Astrocyte (in vitro differentiated cells and primary cell): ENCODE results near the gene FAM13C. TPM values are rescaled to one million over a fixed set of nuclear protein-coding genes. Genes with fewer than 3 reads are reported as not detected.

Experiments used
- DNase-seq: peaks from one replicate; pipeline ENCODE4 v3.0.0-alpha.2; 2010; ENCODE audit warnings: low read depth
- FAIRE-seq: peaks from 2 replicates; lab custom pipeline; 2011; peaks lifted over from hg19 to GRCh38; lab: Jason Lieb, UNC
- H2AFZ ChIP-seq: 2 replicates; pipeline ENCODE4 v1.6.0; 2012; ENCODE audit warnings: low read depth, low read length, inconsistent platforms
- H3K27ac ChIP-seq: 2 replicates; pipeline ENCODE4 v1.5.1; 2011; ENCODE audit warnings: low read depth, low read length, inconsistent platforms
- H3K27me3 ChIP-seq: 2 replicates; pipeline ENCODE4 v1.6.0; 2011; ENCODE audit warnings: low read length, inconsistent platforms; ENCODE audit not compliant: insufficient read depth
- H3K36me3 ChIP-seq: 2 replicates; pipeline ENCODE4 v1.5.1; 2011; ENCODE audit warnings: low read length, inconsistent platforms; ENCODE audit not compliant: insufficient read depth
- H3K4me1 ChIP-seq: 2 replicates; pipeline ENCODE4 v1.5.1; 2011; ENCODE audit warnings: low read length, inconsistent platforms; ENCODE audit not compliant: insufficient read depth
- H3K4me2 ChIP-seq: 2 replicates; pipeline ENCODE4 v1.6.0; 2012; ENCODE audit warnings: low read length, inconsistent platforms
- H3K4me3 ChIP-seq: 2 replicates; pipeline ENCODE4 v1.5.1; 2011; ENCODE audit warnings: low read depth, mild to moderate bottlenecking, low read length, inconsistent platforms; ENCODE audit not compliant: insufficient read depth
- H3K79me2 ChIP-seq: 2 replicates; pipeline ENCODE4 v1.6.0; 2012; ENCODE audit warnings: mild to moderate bottlenecking, low read length, inconsistent platforms; ENCODE audit not compliant: insufficient read depth
- H3K9ac ChIP-seq: 2 replicates; pipeline ENCODE4 v1.6.0; 2012; ENCODE audit warnings: mild to moderate bottlenecking, low read length, inconsistent platforms
- H3K9me3 ChIP-seq: 2 replicates; pipeline ENCODE4 v1.5.1; 2012; ENCODE audit warnings: low read depth, mild to moderate bottlenecking, low read length, inconsistent platforms; ENCODE audit not compliant: insufficient read depth
- H4K20me1 ChIP-seq: 2 replicates; pipeline ENCODE4 v1.6.0; 2012; ENCODE audit warnings: low read length, inconsistent platforms; ENCODE audit not compliant: insufficient read depth
- H3K27ac Mint-ChIP-seq: one replicate; pipeline ENCODE4 v1.8.0; 2021; ENCODE audit warnings: mild to moderate bottlenecking, mixed read lengths; ENCODE audit not compliant: unreplicated experiment
- H3K27me3 Mint-ChIP-seq: one replicate; pipeline ENCODE4 v1.8.0; 2021; ENCODE audit warnings: low read depth, mixed read lengths; ENCODE audit not compliant: unreplicated experiment
- H3K36me3 Mint-ChIP-seq: one replicate; pipeline ENCODE4 v1.8.0; 2021; ENCODE audit warnings: low read depth, mixed read lengths; ENCODE audit not compliant: unreplicated experiment
- H3K4me1 Mint-ChIP-seq: one replicate; pipeline ENCODE4 v1.8.0; 2021; ENCODE audit warnings: low read depth, mixed read lengths; ENCODE audit not compliant: unreplicated experiment
- H3K4me3 Mint-ChIP-seq: one replicate; pipeline ENCODE4 v1.8.0; 2021; ENCODE audit warnings: mild to moderate bottlenecking, moderate library complexity, mixed read lengths; ENCODE audit not compliant: unreplicated experiment
- H3K9me3 Mint-ChIP-seq: one replicate; pipeline ENCODE4 v1.8.0; 2021; ENCODE audit warnings: mild to moderate bottlenecking, mixed read lengths; ENCODE audit not compliant: unreplicated experiment
- CTCF ChIP-seq: IDR thresholded peaks from 2 replicates; pipeline ENCODE4 v1.5.1; 2011; ENCODE audit warnings: low read depth, mild to moderate bottlenecking, inconsistent platforms, low read length, moderate library complexity; ENCODE audit not compliant: insufficient read depth
- EZH2 ChIP-seq: IDR thresholded peaks from 2 replicates; pipeline ENCODE4 v1.6.1; 2012; ENCODE audit warnings: mild to moderate bottlenecking, low read length, inconsistent platforms; ENCODE audit not compliant: insufficient read depth
- total RNA-seq: library from RNA; stranded (reverse); gene quantifications from 2 replicates; pipeline ENCODE4 v1.2.1, GENCODE V29; 2021

FAM13C gene
- total RNA-seq, 1 donor from 2014 or later = 8.7 TPM

- Histone ChIP-seq H3K36me3 (no peaks in the 10 kb centered on the region), H2AFZ (no peak overlapping the region), H3K9me3 (no peaks in the 10 kb centered on the region), H3K4me2 (no peak overlapping the region), H3K4me1 (peaks cover 2% of the 10 kb centered on the region), H3K27me3 (no peaks in the 10 kb centered on the region), H3K27ac (no peak overlapping the region), H3K9ac (no peak overlapping the region), H4K20me1 (no peaks in the 10 kb centered on the region), H3K79me2 (no peaks in the 10 kb centered on the region), H3K4me3 (no peak overlapping the region)
- H3K4me1 Mint-ChIP-seq = peaks cover 15% of the 10 kb centered on the region
- TF ChIP-seq CTCF (no peak), EZH2 (no peak)
- H3K36me3 Mint-ChIP-seq = peaks cover 6% of the 10 kb centered on the region
- H3K4me3 Mint-ChIP-seq = no peak overlapping the region
- no peak for FAIRE-seq
- H3K9me3 Mint-ChIP-seq = no peaks in the 10 kb centered on the region
- no peak overlapping the region for H3K27ac Mint-ChIP-seq
- H3K27me3 Mint-ChIP-seq = no peaks in the 10 kb centered on the region
- no peak for DNase-seq
Observed at GRCh38 chr10:59358576-59358975, 3.8 kb downstream of the FAM13C start.

GRCh38 chr10:59354434-59354833, 7.9 kb downstream of the FAM13C start:
- FAIRE-seq = no peak
- Mint-ChIP-seq H3K4me1 (no peaks in the 10 kb centered on the region), H3K27ac (no peak overlapping the region)

More at GRCh38 chr10:59354434-59354833, 7.9 kb downstream of the FAM13C start:
- H3K9me3 Mint-ChIP-seq = no peaks in the 10 kb centered on the region
- H3K4me3 ChIP-seq = no peak overlapping the region
- no peak overlapping the region for H3K27ac ChIP-seq
- TF ChIP-seq CTCF (no peak), EZH2 (no peak)
- no peaks in the 10 kb centered on the region for H3K79me2 ChIP-seq
- no peaks in the 10 kb centered on the region for H3K36me3 ChIP-seq
- no peak overlapping the region for H3K4me3 Mint-ChIP-seq
- no peak overlapping the region for H3K4me2 ChIP-seq
- H2AFZ ChIP-seq = no peak overlapping the region
- no peaks in the 10 kb centered on the region for H3K9me3 ChIP-seq
- H3K9ac ChIP-seq = no peak overlapping the region
- H3K36me3 Mint-ChIP-seq = peaks cover 20% of the 10 kb centered on the region
- no peaks in the 10 kb centered on the region for H3K4me1 ChIP-seq
- no peak for DNase-seq
- H4K20me1 ChIP-seq = no peaks in the 10 kb centered on the region
- no peaks in the 10 kb centered on the region for H3K27me3 Mint-ChIP-seq
- no peaks in the 10 kb centered on the region for H3K27me3 ChIP-seq
